Left lung (tissue), 10 donors: ENCODE measurements around the gene XXYLT1. TPM values are rescaled to one million over a fixed set of nuclear protein-coding genes. Genes with fewer than 3 reads are reported as not detected.
"Not testable (repeated sequence)": the region's sequence is repeated elsewhere in the genome, so short reads cannot be mapped to it uniquely, and the experiment has no call there.

Experiments used
- ATAC-seq: fragments of 200-7000 bp; cut with Tn5 transposase; one replicate; pipeline ENCODE4 v1.9.1; 2020; ENCODE audit warnings: moderate library complexity
- DNase-seq, 4 donors: peaks; one replicate each; pipeline ENCODE4 v3.0.0-alpha.2; 2013 to 2020
- H3K27ac ChIP-seq, 2 donors: fragments of 200-600 bp; sonication (generic) in 1 of 2; one replicate each; pipeline versions ENCODE4 v1.5.0 to v1.8.0; 2020 to 2021
- H3K27me3 ChIP-seq, 2 donors: fragments of 200-600 bp; sonication (generic) in 1 of 2; one replicate each; pipeline versions ENCODE4 v1.5.0 to v1.8.0; 2020 to 2021
- H3K36me3 ChIP-seq, 2 donors: fragments of 200-600 bp; sonication (generic) in 1 of 2; one replicate each; pipeline versions ENCODE4 v1.5.0 to v1.8.0; 2020 to 2021
- H3K4me1 ChIP-seq, 2 donors: fragments of 200-600 bp; one replicate each; pipeline ENCODE4 v1.8.0; 2021
- H3K4me3 ChIP-seq, 2 donors: fragments of 200-600 bp; sonication (generic) in 1 of 2; one replicate each; pipeline versions ENCODE4 v1.5.0 to v1.8.0; 2020 to 2021; ENCODE audit warnings: mild to moderate bottlenecking in 1 of 2
- H3K9me3 ChIP-seq, 2 donors: fragments of 200-600 bp; sonication (generic) in 1 of 2; one replicate each; pipeline versions ENCODE4 v1.5.0 to v1.8.0; 2020 to 2021
- CTCF ChIP-seq, 2 donors: fragments of 200-600 bp; sonication (generic) in 1 of 2; IDR thresholded peaks; one replicate each; pipeline versions ENCODE4 v1.5.0 to v1.8.0; 2021; ENCODE audit warnings: antibody characterized with exemption in 2 of 2
- intact Hi-C, 2 donors: fragments of 100-400 bp; cut with DNase I; formaldehyde crosslinking; loops; one replicate each; pipeline versions ENCODE4 v1.11.2 to v1.14.2; 2022
- polyA plus RNA-seq, 6 donors: library from polyadenylated mRNA; unstranded; fragments of 120-200 nt; gene quantifications; one replicate each; pipeline ENCODE4 v1.2.1, GENCODE V29; 2013; ENCODE audit not compliant: insufficient read length in 6 of 6
- total RNA-seq, 2 donors: library from RNA; stranded (reverse); fragmentation: NEBNext Ultra II Directional; extraction: Animal tissue kit (Norgen Biotek cat#: 25700); gene quantifications; one replicate each; pipeline ENCODE4 v1.2.1, GENCODE V29; 2021
- donor health status: DM: no; HTN: yes; CAD: no.
- donor health status: DM: no; HTN: no; CAD: no.

XXYLT1 gene
- total and polyA plus RNA-seq, 8 donors: 11.3 to 31.1 (median 25.5) TPM

GRCh38 chr3:195093731-195094130, 177.2 kb downstream of the XXYLT1 start:
- intact Hi-C loops: no loop called here
- no peak for TF ChIP-seq CTCF (IDR thresholded peaks at IDR 0.05)
- H3K4me3 ChIP-seq: no peak overlapping the region
- H3K36me3 ChIP-seq: no peaks in the 10 kb centered on the region
- no peak overlapping the region for H3K27ac ChIP-seq
- H3K9me3 ChIP-seq: no peaks in the 10 kb centered on the region
- peaks cover 0 to 6% of the 10 kb centered on the region in 2 donors for H3K4me1 ChIP-seq
- DNase-seq (peak in 1 of 4 donors; percentile 17), ATAC-seq (no peak)
- H3K27me3 ChIP-seq: no peaks in the 10 kb centered on the region

- intact Hi-C loops, H3K36me3 ChIP-seq, H3K27ac ChIP-seq, H3K4me3 ChIP-seq, H3K27me3 ChIP-seq, H3K9me3 ChIP-seq, ATAC-seq, H3K4me1 ChIP-seq: not testable (repeated sequence)
- peak in 2 of 4 donors; percentile 19 to 21 for DNase-seq
These were observed 182.9 kb downstream of the XXYLT1 start for GRCh38 chr3:195087840-195088601.

GRCh38 chr3:195087328-195087727, 183.6 kb downstream of the XXYLT1 start:
- peak; percentile 41 for ATAC-seq
- Histone ChIP-seq H3K4me1 (no peaks in the 10 kb centered on the region), H3K27ac (no peak overlapping the region), H3K27me3 (no peaks in the 10 kb centered on the region), H3K36me3 (no peaks in the 10 kb centered on the region), H3K4me3 (no peak overlapping the region), H3K9me3 (no peaks in the 10 kb centered on the region)
- DNase-seq: peak in 2 of 4 donors; percentile 8 to 13
- TF ChIP-seq CTCF (IDR thresholded peaks at IDR 0.05): no peak
- intact Hi-C loops: no loop called here

GRCh38 chr3:195086885-195087284, 184.1 kb downstream of the XXYLT1 start:
- no peaks in the 10 kb centered on the region for H3K36me3 ChIP-seq
- no peak for TF ChIP-seq CTCF (IDR thresholded peaks at IDR 0.05)
- no peak overlapping the region for H3K4me3 ChIP-seq
- peak in 2 of 4 donors; percentile 11 to 65 for DNase-seq
- H3K27me3 ChIP-seq: no peaks in the 10 kb centered on the region
- peaks cover 0 to 4% of the 10 kb centered on the region in 2 donors for H3K4me1 ChIP-seq
- H3K9me3 ChIP-seq: no peaks in the 10 kb centered on the region
- H3K27ac ChIP-seq: no peak overlapping the region
- intact Hi-C loops: no loop called here
- no peak for ATAC-seq

GRCh38 chr3:195086341-195086740, 184.6 kb downstream of the XXYLT1 start:
- DNase-seq (peak in 2 of 4 donors; percentile 11 to 28), ATAC-seq (no peak)
- no peak overlapping the region for H3K4me3 ChIP-seq
- no peak for TF ChIP-seq CTCF (IDR thresholded peaks at IDR 0.05)
- no peak overlapping the region for H3K27ac ChIP-seq
- intact Hi-C loops: no loop called here
- no peaks in the 10 kb centered on the region for H3K9me3 ChIP-seq
- no peaks in the 10 kb centered on the region for H3K36me3 ChIP-seq
- H3K4me1 ChIP-seq: peaks cover 0 to 10% of the 10 kb centered on the region in 2 donors
- no peaks in the 10 kb centered on the region for H3K27me3 ChIP-seq
